MCF 10A (cell line): ENCODE measurements around the gene MAGI1. TPM values are rescaled to one million over a fixed set of nuclear protein-coding genes. Genes with fewer than 3 reads are reported as not detected.

ENCODE experiments used
- BruUV-seq: library from RNA; stranded (reverse); fragments of 400-500 nt; replicated peaks from 2 replicates; lab custom pipeline; 2021; lab: Mats Ljungman, UMichigan
- CTCF ChIA-PET: fragments of 300-600 bp; sonication (Branson Sonifier 250); formaldehyde crosslinking; extraction: SDS; loops from one replicate; lab custom pipeline; 2021; ENCODE audit warnings: antibody characterized with exemption, inconsistent platforms; lab: Yijun Ruan, JAX
- POLR2A ChIA-PET: fragments of 300-600, 350-650 bp; sonication (Branson Sonifier 250); formaldehyde crosslinking; extraction: SDS; loops from one replicate; lab custom pipeline; 2020; ENCODE audit warnings: antibody characterized with exemption, inconsistent platforms; lab: Yijun Ruan, JAX
- DNase-seq: peaks from one replicate; pipeline ENCODE4 v3.0.0-alpha.2; 2018; ENCODE audit not compliant: unreplicated experiment
- H3K27ac Mint-ChIP-seq: one replicate; pipeline ENCODE4 v1.8.0; 2022; ENCODE audit warnings: mild to moderate bottlenecking, low read depth, mixed read lengths; ENCODE audit not compliant: unreplicated experiment
- H3K27me3 Mint-ChIP-seq: one replicate; pipeline ENCODE4 v1.8.0; 2022; ENCODE audit warnings: mixed read lengths; ENCODE audit not compliant: insufficient read depth, unreplicated experiment
- H3K36me3 Mint-ChIP-seq: one replicate; pipeline ENCODE4 v1.8.0; 2022; ENCODE audit warnings: mild to moderate bottlenecking, moderate library complexity, mixed read lengths; ENCODE audit not compliant: insufficient read depth, unreplicated experiment
- H3K4me1 Mint-ChIP-seq: one replicate; pipeline ENCODE4 v1.8.0; 2022; ENCODE audit warnings: mixed read lengths; ENCODE audit not compliant: insufficient read depth, unreplicated experiment
- H3K4me3 Mint-ChIP-seq: one replicate; pipeline ENCODE4 v1.8.0; 2022; ENCODE audit warnings: mild to moderate bottlenecking, moderate library complexity, mixed read lengths; ENCODE audit not compliant: unreplicated experiment
- H3K9me3 Mint-ChIP-seq: one replicate; pipeline ENCODE4 v1.8.0; 2022; ENCODE audit warnings: mixed read lengths; ENCODE audit not compliant: unreplicated experiment
- CTCF ChIP-seq: fragments of 200-600 bp; IDR thresholded peaks from one replicate; pipeline ENCODE4 v1.8.0; 2022; ENCODE audit warnings: antibody characterized with exemption, mild to moderate bottlenecking; ENCODE audit not compliant: unreplicated experiment
- intact Hi-C: fragments of 100-400 bp; cut with micrococcal nuclease; formaldehyde crosslinking; loops from 2 replicates; pipeline ENCODE4 v1.14.1; 2022
- total RNA-seq: library from RNA; stranded (reverse); gene quantifications from 2 replicates; pipeline ENCODE4 v1.2.3, GENCODE V29; 2022

Gene MAGI1
- total RNA-seq, 1 experiment from 2014 or later, result 6.2 TPM

- ChIA-PET POLR2A (interaction anchor here (0.9 to 2.9 kb wide), 10 partner anchors 11 to 184 kb away, joined by 3 to 14 read pairs (median 4); partner anchors contain the start of gene SLC25A26), CTCF (interaction anchor here (0.6 to 3.6 kb wide), 23 partner anchors 9 to 1507 kb away, joined by 3 to 29 read pairs (median 4); no protein-coding TSS in a partner anchor)
- peaks cover 25% of the 10 kb centered on the region for H3K4me1 Mint-ChIP-seq
- H3K27me3 Mint-ChIP-seq, result peaks cover 8% of the 10 kb centered on the region
- no peak overlapping the region for H3K27ac Mint-ChIP-seq
- H3K36me3 Mint-ChIP-seq, result no peaks in the 10 kb centered on the region
- H3K9me3 Mint-ChIP-seq, result no peaks in the 10 kb centered on the region
- TF ChIP-seq CTCF, result no peak
- H3K4me3 Mint-ChIP-seq, result peak overlapping the region; percentile 91
- no peak for DNase-seq
- no TSS peak for BruUV-seq
- intact Hi-C loops, result loop anchor here (5.0 kb wide), 2 partner anchors 74 to 124 kb away; no protein-coding TSS in a partner anchor
Observed at GRCh38 chr3:66036586-66037148, 2.1 kb downstream of the MAGI1 start.

GRCh38 chr3:66035763-66036477 lies 2.8 kb downstream of the MAGI1 start:
- H3K27me3 Mint-ChIP-seq, result peaks cover under 1% of the 10 kb centered on the region
- BruUV-seq, result no TSS peak
- DNase-seq, result no peak
- POLR2A ChIA-PET, result interaction anchor here (1.0 to 2.9 kb wide), 7 partner anchors 10 to 185 kb away, joined by 3 to 14 read pairs (median 4); partner anchors contain the start of gene SLC25A26
- intact Hi-C loops, result loop anchor here (5.0 kb wide), 2 partner anchors 74 to 124 kb away; no protein-coding TSS in a partner anchor
- no peak for TF ChIP-seq CTCF
- H3K27ac Mint-ChIP-seq, result no peak overlapping the region
- H3K36me3 Mint-ChIP-seq, result no peaks in the 10 kb centered on the region
- H3K4me3 Mint-ChIP-seq, result peak overlapping the region; percentile 91
- peaks cover 29% of the 10 kb centered on the region for H3K4me1 Mint-ChIP-seq
- H3K9me3 Mint-ChIP-seq, result no peaks in the 10 kb centered on the region
- CTCF ChIA-PET, result interaction anchor here (0.6 to 3.6 kb wide), 12 partner anchors 15 to 1506 kb away, joined by 3 to 29 read pairs (median 4); no protein-coding TSS in a partner anchor

- Mint-ChIP-seq H3K4me1 (peaks cover 27% of the 10 kb centered on the region), H3K27me3 (no peaks in the 10 kb centered on the region), H3K4me3 (no peak overlapping the region), H3K36me3 (no peaks in the 10 kb centered on the region), H3K9me3 (no peaks in the 10 kb centered on the region), H3K27ac (no peak overlapping the region)
- no TSS peak for BruUV-seq
- ChIA-PET CTCF (interaction anchor here (0.8 kb wide), 1 partner anchor 360 kb away, joined by 3 read pairs; no protein-coding TSS in a partner anchor), POLR2A (no interaction called here)
- intact Hi-C loops, result no loop called here
- TF ChIP-seq CTCF, result no peak
- no peak for DNase-seq
Observed at GRCh38 chr3:66033241-66034138, 5.2 kb downstream of the MAGI1 start.
